Neural cell (in vitro differentiated cells): ENCODE results near the gene CALCA. TPM values are rescaled to one million over a fixed set of nuclear protein-coding genes. Genes with fewer than 3 reads are reported as not detected.

Experiments
- H2AFZ ChIP-seq: fragments of 200-600, 300-800 bp; sonication (generic), shearing (Covaris generic); 2 replicates; pipeline ENCODE4 v1.6.0; 2014; ENCODE audit warnings: low read depth, mild to moderate bottlenecking, antibody characterized with exemption, low read length, moderate library complexity
- H3F3A ChIP-seq: fragments of 200-600 bp; shearing (Covaris generic); 2 replicates; pipeline ENCODE4 v1.6.1; 2016; ENCODE audit warnings: mild to moderate bottlenecking, moderate library complexity, mixed read lengths, antibody characterized with exemption, low read length; ENCODE audit not compliant: insufficient read depth, poor library complexity, severe bottlenecking
- H3K27ac ChIP-seq: fragments of 200-600, 300-800 bp; sonication (generic), shearing (Covaris generic); 2 replicates; pipeline ENCODE4 v1.5.1; 2014; ENCODE audit warnings: mild to moderate bottlenecking, low read length, moderate library complexity
- H3K27me3 ChIP-seq: fragments of 300-800, 200-600 bp; sonication (generic), shearing (Covaris generic); 2 replicates; pipeline ENCODE4 v1.6.0; 2014; ENCODE audit warnings: mild to moderate bottlenecking, low read depth, low read length, moderate library complexity; ENCODE audit not compliant: insufficient read depth
- H3K36me3 ChIP-seq: fragments of 300-800, 200-600 bp; sonication (generic), shearing (Covaris generic); 2 replicates; pipeline ENCODE4 v1.5.1; 2014; ENCODE audit warnings: mild to moderate bottlenecking, antibody characterized with exemption, low read length, moderate library complexity; ENCODE audit not compliant: insufficient read depth
- H3K4me2 ChIP-seq: fragments of 300-800, 200-600 bp; sonication (generic), shearing (Covaris generic); 2 replicates; pipeline ENCODE4 v1.6.0; 2014; ENCODE audit warnings: mild to moderate bottlenecking, low read length
- H3K4me3 ChIP-seq: fragments of 300-800, 200-600 bp; sonication (generic), shearing (Covaris generic); 2 replicates; pipeline ENCODE4 v1.5.1; 2014; ENCODE audit warnings: mild to moderate bottlenecking, low read length, moderate library complexity
- H3K79me2 ChIP-seq: fragments of 200-600 bp; shearing (Covaris generic); replicated peaks from 2 replicates; pipeline ENCODE4 v1.6.0; 2014; ENCODE audit warnings: mild to moderate bottlenecking, low read length, moderate library complexity; ENCODE audit not compliant: insufficient read depth
- H3K9ac ChIP-seq: fragments of 300-800, 200-600 bp; sonication (generic), shearing (Covaris generic); 2 replicates; pipeline ENCODE4 v1.6.1; 2016; ENCODE audit warnings: mild to moderate bottlenecking, low read length, mixed read lengths
- H3K9me2 ChIP-seq: fragments of 200-600 bp; shearing (Covaris generic); 2 replicates; pipeline ENCODE4 v1.6.1; 2016; ENCODE audit warnings: mild to moderate bottlenecking, low read length, mixed read lengths; ENCODE audit not compliant: insufficient read depth
- H3K9me3 ChIP-seq: fragments of 200-600, 300-800 bp; sonication (generic), shearing (Covaris generic); 2 replicates; pipeline ENCODE4 v1.6.1; 2016; ENCODE audit warnings: mild to moderate bottlenecking, mixed run types, low read length, moderate library complexity, mixed read lengths
- H4K20me1 ChIP-seq: fragments of 200-600 bp; shearing (Covaris generic); 2 replicates; pipeline ENCODE4 v1.6.1; 2016; ENCODE audit warnings: mild to moderate bottlenecking, mixed run types; ENCODE audit not compliant: insufficient read depth
- CTCF ChIP-seq: fragments of 450-650 bp; IDR thresholded peaks from 2 replicates; pipeline ENCODE4 v1.5.1; 2014; ENCODE audit warnings: antibody characterized with exemption, mild to moderate bottlenecking, moderate library complexity; ENCODE audit not compliant: poor library complexity, severe bottlenecking
- EP300 ChIP-seq: fragments of 450-650 bp; conservative IDR thresholded peaks from 2 replicates; pipeline ENCODE4 v1.6.1; 2014; ENCODE audit warnings: antibody characterized with exemption, mild to moderate bottlenecking, moderate library complexity; ENCODE audit not compliant: poor library complexity, severe bottlenecking
- EZH2 ChIP-seq: fragments of 200-600, 300-800 bp; shearing (Covaris generic), sonication (generic); IDR thresholded peaks from 2 replicates; pipeline ENCODE4 v1.6.1; 2014; ENCODE audit warnings: antibody characterized with exemption, low read length, borderline replicate concordance, mild to moderate bottlenecking; ENCODE audit not compliant: insufficient read depth, poor library complexity, severe bottlenecking
- MXI1 ChIP-seq: fragments of 450-650 bp; conservative IDR thresholded peaks from 2 replicates; pipeline ENCODE4 v1.6.1; 2014; ENCODE audit warnings: antibody characterized with exemption, mild to moderate bottlenecking; ENCODE audit not compliant: poor library complexity, severe bottlenecking
- POLR2AphosphoS5 ChIP-seq: IDR thresholded peaks from 2 replicates; pipeline ENCODE4 v1.6.1; 2012
- RAD21 ChIP-seq: fragments of 450-650 bp; conservative IDR thresholded peaks from 2 replicates; pipeline ENCODE4 v1.6.1; 2014; ENCODE audit warnings: antibody characterized with exemption, mild to moderate bottlenecking, moderate library complexity
- REST ChIP-seq: IDR thresholded peaks from 2 replicates; pipeline ENCODE4 v1.6.1; 2012; ENCODE audit warnings: borderline replicate concordance
- SMC3 ChIP-seq: fragments of 450-650 bp; conservative IDR thresholded peaks from 2 replicates; pipeline ENCODE4 v1.6.1; 2014; ENCODE audit warnings: antibody characterized with exemption, mild to moderate bottlenecking, moderate library complexity; ENCODE audit not compliant: poor library complexity
- TAF1 ChIP-seq: IDR thresholded peaks from 2 replicates; pipeline ENCODE4 v1.6.1; 2012; ENCODE audit warnings: low read depth
- polyA plus RNA-seq: library from polyadenylated mRNA; depleted of rRNA; stranded (reverse); fragments of >200 nt; gene quantifications from 2 replicates; pipeline ENCODE4 v1.2.3, GENCODE V29; 2014

CALCA gene
- polyA plus RNA-seq, 1 donor from 2014 or later, result not detected

GRCh38 chr11:14942745-14943144 is 29.4 kb downstream of the CALCA start:
- Histone ChIP-seq H3K9me3 (no peaks in the 10 kb centered on the region), H3K27me3 (no peaks in the 10 kb centered on the region), H3K4me3 (peak overlapping the region; percentile 17), H3K9me2 (no peaks in the 10 kb centered on the region), H2AFZ (no peak overlapping the region), H3K9ac (no peak overlapping the region), H3K79me2 (no peaks in the 10 kb centered on the region), H3K27ac (peak overlapping the region; percentile 32), H3K4me2 (no peak overlapping the region), H4K20me1 (no peaks in the 10 kb centered on the region), H3F3A (no peaks in the 10 kb centered on the region), H3K36me3 (no peaks in the 10 kb centered on the region)
- TF ChIP-seq RAD21 (no peak), POLR2AphosphoS5 (peak; percentile 72), MXI1 (no peak), TAF1 (no peak)

- no peak for TF ChIP-seq EP300
- no peak for TF ChIP-seq EZH2
- TF ChIP-seq CTCF, result no peak
- TF ChIP-seq RAD21, result no peak
- no peak for TF ChIP-seq REST
- TF ChIP-seq MXI1, result no peak
- TF ChIP-seq POLR2AphosphoS5, result no peak
- no peak for TF ChIP-seq TAF1
- TF ChIP-seq SMC3, result no peak
- no peaks in the 10 kb centered on the region for H3K9me3 ChIP-seq
- no peak overlapping the region for H3K4me2 ChIP-seq
- H3K27me3 ChIP-seq, result no peaks in the 10 kb centered on the region
- H3K79me2 ChIP-seq, result no peaks in the 10 kb centered on the region
- H3F3A ChIP-seq, result no peaks in the 10 kb centered on the region
- no peak overlapping the region for H3K9ac ChIP-seq
- H2AFZ ChIP-seq, result no peak overlapping the region
- H3K4me3 ChIP-seq, result no peak overlapping the region
- no peaks in the 10 kb centered on the region for H3K36me3 ChIP-seq
- H4K20me1 ChIP-seq, result no peaks in the 10 kb centered on the region
- no peak overlapping the region for H3K27ac ChIP-seq
- no peaks in the 10 kb centered on the region for H3K9me2 ChIP-seq
Measured at GRCh38 chr11:14938936-14939335, 33.2 kb downstream of the CALCA start.
